Sigmoid colon (tissue), 4 donors: ENCODE measurements around the gene NME4.

ENCODE experiments used
- POLR2A ChIP-seq, 2 donors: fragments of 450-650 bp; IDR thresholded peaks; one replicate each; pipeline ENCODE4 v1.6.1; 2016; ENCODE audit warnings: antibody characterized with exemption in 2 of 2, mild to moderate bottlenecking in 2 of 2, moderate library complexity in 2 of 2
- POLR2AphosphoS5 ChIP-seq, 4 donors: sonication (generic); formaldehyde crosslinking; IDR thresholded peaks; one replicate each; pipeline ENCODE4 v1.6.1; 2017; ENCODE audit warnings: antibody characterized with exemption in 4 of 4
- TF ChIP-seq, protein P1 (sequence below), 4 experiments: fragments of 450-650 bp in 3 of 4; fragments of 200-600 bp in 1 of 4; IDR thresholded peaks; one replicate each; pipeline ENCODE4 v1.5.1; 2016 to 2019; ENCODE audit warnings: antibody characterized with exemption in 4 of 4, mild to moderate bottlenecking in 3 of 4, moderate library complexity in 2 of 4

DNA sequence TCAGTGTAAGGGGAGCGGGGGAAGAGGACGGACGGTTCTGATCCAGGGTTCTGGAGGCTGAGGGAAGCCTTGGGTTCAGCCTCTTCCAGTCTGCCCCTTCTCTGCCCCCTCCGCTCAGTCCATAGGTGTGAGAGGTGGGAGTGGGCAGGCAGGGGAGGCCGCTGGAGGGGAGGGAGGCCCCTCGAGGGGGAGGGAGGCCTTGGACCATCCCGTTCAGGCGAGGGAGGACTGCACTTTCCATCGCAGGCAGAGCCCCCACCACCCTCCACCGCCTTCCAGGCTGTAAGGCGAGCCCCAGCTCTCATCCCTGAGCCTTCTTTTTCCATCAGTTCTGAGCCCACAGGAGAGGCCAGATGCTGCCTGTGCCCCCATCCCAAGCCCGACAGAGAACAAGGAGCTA, 40.3 kb upstream of the NME4 start:
- TF ChIP-seq, protein P1, sequence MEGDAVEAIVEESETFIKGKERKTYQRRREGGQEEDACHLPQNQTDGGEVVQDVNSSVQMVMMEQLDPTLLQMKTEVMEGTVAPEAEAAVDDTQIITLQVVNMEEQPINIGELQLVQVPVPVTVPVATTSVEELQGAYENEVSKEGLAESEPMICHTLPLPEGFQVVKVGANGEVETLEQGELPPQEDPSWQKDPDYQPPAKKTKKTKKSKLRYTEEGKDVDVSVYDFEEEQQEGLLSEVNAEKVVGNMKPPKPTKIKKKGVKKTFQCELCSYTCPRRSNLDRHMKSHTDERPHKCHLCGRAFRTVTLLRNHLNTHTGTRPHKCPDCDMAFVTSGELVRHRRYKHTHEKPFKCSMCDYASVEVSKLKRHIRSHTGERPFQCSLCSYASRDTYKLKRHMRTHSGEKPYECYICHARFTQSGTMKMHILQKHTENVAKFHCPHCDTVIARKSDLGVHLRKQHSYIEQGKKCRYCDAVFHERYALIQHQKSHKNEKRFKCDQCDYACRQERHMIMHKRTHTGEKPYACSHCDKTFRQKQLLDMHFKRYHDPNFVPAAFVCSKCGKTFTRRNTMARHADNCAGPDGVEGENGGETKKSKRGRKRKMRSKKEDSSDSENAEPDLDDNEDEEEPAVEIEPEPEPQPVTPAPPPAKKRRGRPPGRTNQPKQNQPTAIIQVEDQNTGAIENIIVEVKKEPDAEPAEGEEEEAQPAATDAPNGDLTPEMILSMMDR (IDR thresholded peaks at IDR 0.05) = no peak
- TF ChIP-seq POLR2A (IDR thresholded peaks at IDR 0.05) (no peak), POLR2AphosphoS5 (IDR thresholded peaks at IDR 0.05) (no peak)
